HCT116 (cell line): ENCODE results near the gene KIF26A. TPM values are rescaled to one million over a fixed set of nuclear protein-coding genes. Genes with fewer than 3 reads are reported as not detected.

Experiments used
- ATAC-seq: fragments of 200-7000 bp; cut with Tn5 transposase; 2 replicates; pipeline ENCODE4 v1.9.1; 2020; ENCODE audit warnings: mild to moderate bottlenecking, moderate library complexity
- BruUV-seq: library from RNA; stranded (reverse); fragments of 400-500 nt; replicated peaks from 2 replicates; lab custom pipeline; 2021; lab: Mats Ljungman, UMichigan
- CTCF ChIA-PET: fragments of 300-600 bp; sonication (Branson Sonifier 250); formaldehyde crosslinking; loops from one replicate; lab custom pipeline; 2021; ENCODE audit warnings: antibody characterized with exemption; lab: Charles Lee
- POLR2A ChIA-PET: fragments of 300-600, 350-600 bp; sonication (Branson Sonifier 250); formaldehyde crosslinking; loops from one replicate; lab custom pipeline; 2021; ENCODE audit warnings: antibody characterized with exemption; lab: Charles Lee
- RAD21 ChIA-PET, 2 experiments: fragments of 300-600 bp; sonication (Branson Sonifier 250); formaldehyde crosslinking; loops; one replicate each; lab custom pipeline; 2023; ENCODE audit warnings: low total read pairs in 2 of 2; ENCODE audit not compliant: uncharacterized antibody in 2 of 2, unreplicated experiment in 2 of 2, low non-redundant PET in 1 of 2; lab: Charles Lee
- DNase-seq: peaks from one replicate; pipeline ENCODE4 v3.0.0-alpha.2; 2010; ENCODE audit warnings: low read depth, low spot score
- H2AFZ ChIP-seq: fragments of 200-600 bp; shearing (Covaris generic), sonication (generic); 2 replicates; pipeline ENCODE4 v1.6.1; 2017; ENCODE audit warnings: low read depth, mixed run types, mixed read lengths, antibody characterized with exemption, low read length; ENCODE audit not compliant: poor library complexity, severe bottlenecking
- H3K27ac ChIP-seq: 2 replicates; pipeline ENCODE4 v1.5.1; 2012; ENCODE audit warnings: low read depth, low read length
- H3K27me3 ChIP-seq: fragments of 200-600 bp; sonication (generic); 2 replicates; pipeline ENCODE4 v1.6.1; 2016; ENCODE audit warnings: mixed run types, low read length, mixed read lengths; ENCODE audit not compliant: insufficient read depth
- H3K36me3 ChIP-seq, 2 experiments: fragments of 200-500 bp in 1 of 2; fragments of 200-600 bp in 1 of 2; sonication (Bioruptor generic) in 1 of 2; sonication (generic) in 1 of 2; 2 replicates each; pipeline versions ENCODE4 v1.5.1 to v1.6.1; 2014 to 2016; ENCODE audit warnings: low read length in 2 of 2, inconsistent platforms in 1 of 2, mixed read lengths in 1 of 2, mixed run types in 1 of 2; ENCODE audit not compliant: insufficient read depth in 2 of 2, control insufficient read depth in 1 of 2
- H3K4me1 ChIP-seq, 2 experiments: fragments of 200-600 bp in 1 of 2; sonication (generic) in 1 of 2; 2 replicates each; pipeline versions ENCODE4 v1.5.1 to v1.6.1; 2012 to 2017; ENCODE audit warnings: low read length in 2 of 2, inconsistent platforms in 1 of 2, mild to moderate bottlenecking in 1 of 2, mixed read lengths in 1 of 2, mixed run types in 1 of 2, moderate library complexity in 1 of 2; ENCODE audit not compliant: insufficient read depth in 2 of 2, control insufficient read depth in 1 of 2
- H3K4me2 ChIP-seq: fragments of 200-600 bp; sonication (generic); 2 replicates; pipeline ENCODE4 v1.6.1; 2017; ENCODE audit warnings: mixed run types, low read length, mixed read lengths
- H3K4me3 ChIP-seq, 2 experiments: fragments of 200-600 bp in 1 of 2; sonication (generic) in 1 of 2; replicated peaks in 1 of 2; 2 replicates each; pipeline ENCODE4 v1.5.1; 2011 to 2016; ENCODE audit warnings: low read length in 2 of 2, control low read depth in 1 of 2, low read depth in 1 of 2, mild to moderate bottlenecking in 1 of 2, mixed read lengths in 1 of 2, mixed run types in 1 of 2
- H3K79me2 ChIP-seq: fragments of 200-600 bp; sonication (generic); 2 replicates; pipeline ENCODE4 v1.6.1; 2017; ENCODE audit warnings: mild to moderate bottlenecking, mixed run types, low read length, moderate library complexity, mixed read lengths; ENCODE audit not compliant: insufficient read depth
- H3K9ac ChIP-seq: fragments of 200-600 bp; sonication (generic); 2 replicates; pipeline ENCODE4 v1.6.1; 2016; ENCODE audit warnings: low read length, mixed read lengths
- H3K9me2 ChIP-seq: fragments of 200-600 bp; sonication (generic), shearing (Covaris generic); 2 replicates; pipeline ENCODE4 v1.6.1; 2017; ENCODE audit warnings: mixed run types, mild to moderate bottlenecking, moderate library complexity; ENCODE audit not compliant: insufficient read depth
- H3K9me3 ChIP-seq, 2 experiments: fragments of 200-500 bp in 1 of 2; fragments of 200-600 bp in 1 of 2; sonication (Bioruptor generic) in 1 of 2; sonication (generic) in 1 of 2; 2 replicates each; pipeline ENCODE4 v1.6.1; 2014 to 2017; ENCODE audit warnings: low read length in 2 of 2, mixed read lengths in 2 of 2, inconsistent platforms in 1 of 2, low read depth in 1 of 2, mild to moderate bottlenecking in 1 of 2, mixed run types in 1 of 2, moderate library complexity in 1 of 2; ENCODE audit not compliant: control insufficient read depth in 1 of 2, insufficient read depth in 1 of 2
- H4K20me1 ChIP-seq: fragments of 200-600 bp; sonication (generic), shearing (Covaris generic); 2 replicates; pipeline ENCODE4 v1.6.1; 2017; ENCODE audit warnings: mixed run types, mild to moderate bottlenecking, moderate library complexity; ENCODE audit not compliant: insufficient read depth
- ELF1 ChIP-seq: IDR thresholded peaks from 2 replicates; pipeline ENCODE4 v1.6.1; 2012; ENCODE audit warnings: low read depth, borderline replicate concordance
- ZBTB33 ChIP-seq: IDR thresholded peaks from 2 replicates; pipeline ENCODE4 v1.6.1; 2011; ENCODE audit warnings: mild to moderate bottlenecking, low read length, moderate library complexity; ENCODE audit not compliant: insufficient replicate concordance; ENCODE audit errors: extremely low read depth
- ZFX ChIP-seq: fragments of 450-650 bp; IDR thresholded peaks from 2 replicates; pipeline ENCODE4 v1.6.1; 2017
- ZNF274 ChIP-seq: fragments of 200-500 bp; sonication (Bioruptor generic); IDR thresholded peaks from 2 replicates; pipeline ENCODE4 v1.6.1; 2014; ENCODE audit warnings: mild to moderate bottlenecking, low read depth, low read length, inconsistent platforms
- intact Hi-C: fragments of 100-400 bp; cut with micrococcal nuclease; formaldehyde crosslinking; loops from 2 replicates; pipeline ENCODE4 v1.10.0; 2022
- total RNA-seq: library from RNA; stranded (reverse); gene quantifications from one replicate; pipeline ENCODE4 v1.2.1, GENCODE V29; 2021; ENCODE audit not compliant: unreplicated experiment

KIF26A gene
- total RNA-seq, 1 experiment from 2014 or later, result 10.2 TPM

GRCh38 chr14:104104076-104104901 is 34.1 kb upstream of the KIF26A start:
- TF ChIP-seq ZNF274, result no peak
- TF ChIP-seq ZFX, result no peak
- no peak for TF ChIP-seq ELF1
- no peak for TF ChIP-seq ZBTB33
- Histone ChIP-seq H3K9me3 (no peaks in the 10 kb centered on the region), H3K9me2 (no peaks in the 10 kb centered on the region), H3K4me2 (no peak overlapping the region), H3K4me1 (peaks cover 20 to 30% of the 10 kb centered on the region in 2 experiments), H3K27ac (no peak overlapping the region), H3K9ac (no peak overlapping the region), H4K20me1 (no peaks in the 10 kb centered on the region), H3K27me3 (no peaks in the 10 kb centered on the region), H2AFZ (no peak overlapping the region), H3K36me3 (no peaks in the 10 kb centered on the region), H3K4me3 (no peak overlapping the region), H3K79me2 (no peaks in the 10 kb centered on the region)
- ChIA-PET POLR2A (no interaction called here), RAD21 (no interaction called here), CTCF (interaction anchor here (0.7 to 1.2 kb wide), 3 partner anchors 9 to 10 kb away, joined by 3 read pairs; no protein-coding TSS in a partner anchor)
- intact Hi-C loops, result no loop called here
- DNase-seq (no peak), ATAC-seq (no peak)
- BruUV-seq, result no TSS peak
